ENCODE measurements around the gene FYCO1. TPM values are rescaled to one million over a fixed set of nuclear protein-coding genes. Genes with fewer than 3 reads are reported as not detected.

Gene FYCO1
- total RNA-seq, 4 donors from 2014 or later = 35.8 to 51.2 (median 43.8) TPM

DNA sequence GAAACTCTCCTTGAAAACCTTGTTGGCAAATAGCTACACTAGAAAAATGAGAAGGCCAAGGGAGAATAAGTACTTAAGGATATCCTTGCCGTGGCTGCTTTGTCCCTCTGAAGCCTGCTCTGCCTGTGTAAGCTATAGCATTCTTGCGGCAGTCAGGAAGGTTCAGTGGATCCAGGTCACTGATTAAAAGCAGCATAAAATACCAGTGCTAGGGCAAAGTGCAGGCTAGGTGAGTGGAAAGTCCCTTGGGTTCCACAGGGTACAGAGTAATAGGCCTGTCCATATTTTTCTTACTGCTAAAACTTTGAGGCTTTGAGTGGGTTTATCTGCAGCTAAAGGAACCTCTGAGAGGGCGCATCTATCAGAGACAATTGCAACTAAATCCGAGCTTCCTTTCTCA is 42.1 kb downstream of the FYCO1 start:
- Histone ChIP-seq H3K4me1 (peaks cover 0 to 5% (median 0%) of the 10 kb centered on the region in 4 donors), H3K27ac (no peak overlapping the region), H3K36me3 (peaks cover 0 to 87% (median 0%) of the 10 kb centered on the region in 3 donors), H3K4me3 (no peak overlapping the region), H3K27me3 (no peaks in the 10 kb centered on the region), H3K9me3 (no peaks in the 10 kb centered on the region)
- no peak for DNase-seq
- TF ChIP-seq, protein P1, sequence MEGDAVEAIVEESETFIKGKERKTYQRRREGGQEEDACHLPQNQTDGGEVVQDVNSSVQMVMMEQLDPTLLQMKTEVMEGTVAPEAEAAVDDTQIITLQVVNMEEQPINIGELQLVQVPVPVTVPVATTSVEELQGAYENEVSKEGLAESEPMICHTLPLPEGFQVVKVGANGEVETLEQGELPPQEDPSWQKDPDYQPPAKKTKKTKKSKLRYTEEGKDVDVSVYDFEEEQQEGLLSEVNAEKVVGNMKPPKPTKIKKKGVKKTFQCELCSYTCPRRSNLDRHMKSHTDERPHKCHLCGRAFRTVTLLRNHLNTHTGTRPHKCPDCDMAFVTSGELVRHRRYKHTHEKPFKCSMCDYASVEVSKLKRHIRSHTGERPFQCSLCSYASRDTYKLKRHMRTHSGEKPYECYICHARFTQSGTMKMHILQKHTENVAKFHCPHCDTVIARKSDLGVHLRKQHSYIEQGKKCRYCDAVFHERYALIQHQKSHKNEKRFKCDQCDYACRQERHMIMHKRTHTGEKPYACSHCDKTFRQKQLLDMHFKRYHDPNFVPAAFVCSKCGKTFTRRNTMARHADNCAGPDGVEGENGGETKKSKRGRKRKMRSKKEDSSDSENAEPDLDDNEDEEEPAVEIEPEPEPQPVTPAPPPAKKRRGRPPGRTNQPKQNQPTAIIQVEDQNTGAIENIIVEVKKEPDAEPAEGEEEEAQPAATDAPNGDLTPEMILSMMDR (IDR thresholded peaks at IDR 0.05) = no peak
- TF ChIP-seq POLR2A (IDR thresholded peaks at IDR 0.05) = no peak

DNA sequence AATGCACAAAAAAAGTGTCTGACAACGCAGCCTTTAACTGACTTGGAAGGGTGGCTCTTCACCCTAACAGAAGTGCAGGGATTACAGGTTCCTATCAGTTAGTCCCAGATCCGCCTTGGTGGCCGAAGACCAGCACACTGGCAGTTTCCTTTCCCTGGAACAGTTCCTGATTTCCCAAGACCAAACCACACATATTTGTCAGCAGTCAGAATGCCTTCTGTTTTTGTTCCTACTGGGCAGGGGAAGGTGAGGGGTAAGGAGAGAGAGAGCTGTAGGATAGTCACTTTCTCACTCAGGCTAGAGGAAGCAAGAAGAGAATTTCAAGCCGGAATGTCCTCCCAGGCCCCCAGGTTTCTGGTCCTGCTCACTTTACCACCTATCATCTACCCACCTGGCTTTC is 43.2 kb downstream of the FYCO1 start:
- no peak overlapping the region for H3K4me3 ChIP-seq
- H3K36me3 ChIP-seq = peaks cover 0 to 86% (median 0%) of the 10 kb centered on the region in 3 donors
- H3K9me3 ChIP-seq = no peaks in the 10 kb centered on the region
- H3K27ac ChIP-seq = peak overlapping the region in 1 of 4 donors; percentile 80
- no peak for TF ChIP-seq POLR2A (IDR thresholded peaks at IDR 0.05)
- TF ChIP-seq, protein P1 (IDR thresholded peaks at IDR 0.05) = no peak
- no peaks in the 10 kb centered on the region for H3K27me3 ChIP-seq
- DNase-seq = no peak
- peaks cover 0 to 5% (median 0%) of the 10 kb centered on the region in 4 donors for H3K4me1 ChIP-seq

DNA sequence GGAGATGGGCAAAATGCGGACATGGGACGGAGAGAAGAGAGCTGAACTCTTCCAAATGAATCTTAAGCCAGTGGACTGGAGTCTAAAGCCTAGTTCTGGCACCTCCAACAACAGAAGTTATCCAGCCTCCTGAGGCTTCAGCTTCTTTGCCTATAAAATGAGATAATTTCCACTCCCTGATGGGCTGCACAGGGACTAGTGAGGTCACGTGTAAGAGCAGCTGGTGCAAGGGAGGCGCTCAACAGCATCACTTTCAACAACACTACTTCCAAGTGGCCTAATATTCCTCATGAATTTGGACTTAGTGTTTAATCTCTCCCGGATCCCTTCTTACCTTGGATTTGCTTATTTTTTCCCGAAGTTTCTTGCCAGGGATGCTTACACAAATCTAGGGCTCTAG is 43.7 kb downstream of the FYCO1 start:
- TF ChIP-seq POLR2A (IDR thresholded peaks at IDR 0.05) = no peak
- TF ChIP-seq, protein P1 (IDR thresholded peaks at IDR 0.05) = no peak
- no peak for DNase-seq
- no peaks in the 10 kb centered on the region for H3K9me3 ChIP-seq
- H3K27ac ChIP-seq = peak overlapping the region in 3 of 4 donors; percentile 51 to 80 (median 53)
- H3K4me1 ChIP-seq = peaks cover 0 to 5% (median 0%) of the 10 kb centered on the region in 4 donors
- no peaks in the 10 kb centered on the region for H3K27me3 ChIP-seq
- peaks cover 0 to 90% (median under 1%) of the 10 kb centered on the region in 3 donors for H3K36me3 ChIP-seq
- no peak overlapping the region for H3K4me3 ChIP-seq

DNA sequence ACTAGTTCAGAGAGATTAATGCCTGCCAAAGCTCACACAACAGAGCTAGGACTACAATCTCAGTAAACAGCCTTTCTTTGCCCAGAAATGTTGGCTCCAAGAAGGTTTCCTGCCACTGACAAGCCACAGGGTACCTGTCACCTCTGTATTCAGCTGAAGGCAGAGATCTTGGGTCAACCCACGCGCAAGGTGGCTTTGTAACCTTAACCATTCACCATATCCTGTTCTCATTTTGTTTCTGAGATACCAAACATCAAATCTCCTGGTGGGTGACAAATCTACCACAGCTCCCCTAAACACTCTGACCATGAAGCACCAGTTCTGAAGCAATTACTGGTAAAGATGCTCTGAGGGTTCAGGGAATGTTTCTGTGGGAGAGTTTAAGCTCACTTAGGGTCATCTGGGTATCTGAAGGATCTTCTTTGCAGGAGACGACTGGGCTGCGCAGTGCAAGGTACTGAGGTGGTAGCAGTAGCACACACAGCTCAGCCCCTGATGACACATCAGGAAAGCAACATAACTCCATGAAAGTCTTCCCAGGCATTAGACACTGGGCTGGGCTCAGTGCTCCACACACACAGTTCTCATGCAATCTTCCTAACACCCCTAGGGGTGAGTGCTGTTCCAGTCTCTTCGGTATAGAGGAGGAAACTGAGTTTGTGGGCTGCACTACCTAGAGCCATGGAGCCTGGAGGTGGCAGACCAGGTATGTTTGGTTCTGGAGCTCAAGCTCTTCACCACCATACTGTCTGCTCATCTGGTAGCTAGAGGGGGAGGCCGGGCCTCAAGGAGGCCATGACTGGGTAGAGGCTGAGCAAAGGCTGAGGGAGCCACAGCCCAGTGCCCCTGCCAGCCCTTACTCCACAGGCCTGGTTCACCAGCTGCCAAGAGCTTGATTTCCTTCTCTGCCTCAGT is 44.7 kb downstream of the FYCO1 start:
- Histone ChIP-seq H3K4me3 (no peak overlapping the region), H3K9me3 (no peaks in the 10 kb centered on the region), H3K4me1 (peaks cover 0 to 5% (median 0%) of the 10 kb centered on the region in 4 donors), H3K27ac (peak overlapping the region; percentile 53 to 80 (median 62)), H3K36me3 (peaks cover 0 to 98% (median 5%) of the 10 kb centered on the region in 3 donors), H3K27me3 (no peaks in the 10 kb centered on the region)
- TF ChIP-seq, protein P1 (IDR thresholded peaks at IDR 0.05) = no peak
- no peak for TF ChIP-seq POLR2A (IDR thresholded peaks at IDR 0.05)
- DNase-seq = peak in 1 of 3 donors; percentile 80

DNA sequence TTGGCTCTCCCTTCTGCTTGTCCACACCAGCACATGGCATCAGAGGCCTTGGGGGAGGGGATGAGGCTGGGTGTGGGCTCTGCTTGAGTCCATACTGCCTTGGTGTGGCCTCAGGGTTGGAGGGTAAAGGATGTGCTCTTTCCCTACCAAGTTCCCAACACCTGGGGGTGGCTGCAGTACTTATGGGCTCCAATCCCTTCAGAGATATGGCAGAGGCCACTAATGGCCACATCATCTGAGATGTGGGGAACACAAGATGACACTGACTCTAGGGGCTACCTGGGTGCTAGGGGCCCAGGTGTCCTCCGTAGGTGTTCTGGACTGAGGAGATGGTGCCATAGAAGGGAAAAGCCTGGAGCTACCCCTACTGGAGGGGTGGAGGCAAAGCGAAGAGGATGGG is 45.5 kb downstream of the FYCO1 start:
- Histone ChIP-seq H3K27ac (peak overlapping the region; percentile 53 to 80 (median 62)), H3K4me1 (peaks cover 0 to 5% (median 0%) of the 10 kb centered on the region in 4 donors), H3K9me3 (no peaks in the 10 kb centered on the region), H3K36me3 (peaks cover 0 to 92% (median 5%) of the 10 kb centered on the region in 3 donors), H3K4me3 (no peak overlapping the region), H3K27me3 (no peaks in the 10 kb centered on the region)
- TF ChIP-seq POLR2A (IDR thresholded peaks at IDR 0.05) = no peak
- TF ChIP-seq, protein P1 (IDR thresholded peaks at IDR 0.05) = no peak
- DNase-seq = peak in 1 of 3 donors; percentile 38

Measured in Peyer's patch (tissue), 4 donors.